HFFc6 (cell line): ENCODE data around the gene PDZRN4. TPM values are rescaled to one million over a fixed set of nuclear protein-coding genes. Genes with fewer than 3 reads are reported as not detected.

Source experiments
- DNase-seq: peaks from one replicate; pipeline ENCODE4 v3.0.0-alpha.2; 2018
- H3K27ac Mint-ChIP-seq: 2 replicates; pipeline ENCODE4 v1.8.0; 2020; ENCODE audit warnings: mild to moderate bottlenecking, mixed read lengths
- H3K27me3 Mint-ChIP-seq: 2 replicates; pipeline ENCODE4 v1.8.0; 2021; ENCODE audit warnings: mild to moderate bottlenecking, moderate library complexity, mixed read lengths; ENCODE audit not compliant: insufficient read depth
- H3K36me3 Mint-ChIP-seq: 2 replicates; pipeline ENCODE4 v1.8.0; 2021; ENCODE audit warnings: low read depth, mixed read lengths
- H3K4me1 Mint-ChIP-seq: 2 replicates; pipeline ENCODE4 v1.8.0; 2020; ENCODE audit warnings: low read depth, mixed read lengths
- H3K4me3 Mint-ChIP-seq: 2 replicates; pipeline ENCODE4 v1.8.0; 2020; ENCODE audit warnings: mild to moderate bottlenecking, moderate library complexity, mixed read lengths
- H3K9me3 Mint-ChIP-seq: 2 replicates; pipeline ENCODE4 v1.8.0; 2020; ENCODE audit warnings: mild to moderate bottlenecking, mixed read lengths
- CTCF ChIP-seq: fragments of 200-600 bp; sonication (generic); IDR thresholded peaks from 2 replicates; pipeline ENCODE4 v1.5.0; 2021; ENCODE audit warnings: antibody characterized with exemption, mild to moderate bottlenecking
- total RNA-seq, 6 experiments: library from RNA; stranded (reverse); fragmentation: NEBNext Ultra II Directional; extraction: Animal tissue kit (Norgen Biotek cat#: 25700); gene quantifications; 2 replicates in 1 of 6; 3 replicates in 5 of 6; pipeline ENCODE4 v1.2.3, GENCODE V29; 2021

The PDZRN4 gene
- total RNA-seq, 6 experiments from 2014 or later = not detected

DNA sequence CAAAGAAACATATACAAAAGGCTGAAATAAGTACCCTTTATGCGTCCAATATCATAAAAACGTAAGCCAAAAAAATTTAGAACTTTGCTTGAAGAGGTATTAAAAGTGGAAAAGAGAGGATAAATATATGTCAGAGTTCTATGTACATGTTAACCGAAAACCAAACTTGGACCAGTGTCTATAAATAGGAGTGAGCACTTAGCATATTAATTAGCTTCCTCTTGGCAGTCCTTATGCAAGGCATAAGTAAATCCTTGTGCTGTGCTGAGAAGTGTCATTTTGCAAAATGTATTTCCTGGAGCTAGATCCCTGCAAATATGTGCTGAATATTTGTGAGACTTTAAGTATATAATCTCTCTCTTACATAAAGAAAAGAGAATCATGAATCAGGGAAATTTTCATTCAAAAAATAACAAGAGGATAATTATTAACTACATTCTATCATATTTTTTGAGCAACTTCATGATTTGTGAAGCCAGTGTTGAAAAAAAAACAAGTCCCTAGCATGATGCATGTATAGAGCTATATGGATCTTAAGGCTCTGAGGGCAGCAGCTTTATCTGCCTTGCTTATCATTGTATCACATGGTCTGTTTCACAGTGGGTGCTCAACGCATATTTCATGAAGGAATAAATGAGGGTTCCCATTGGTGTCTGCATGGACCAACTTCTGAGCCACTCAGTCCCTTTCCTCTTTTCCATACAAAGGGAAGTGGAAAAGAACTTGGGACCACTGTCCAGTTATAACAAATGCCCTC lies 326.1 kb downstream of the PDZRN4 start:
- no peak overlapping the region for H3K4me3 Mint-ChIP-seq

DNA sequence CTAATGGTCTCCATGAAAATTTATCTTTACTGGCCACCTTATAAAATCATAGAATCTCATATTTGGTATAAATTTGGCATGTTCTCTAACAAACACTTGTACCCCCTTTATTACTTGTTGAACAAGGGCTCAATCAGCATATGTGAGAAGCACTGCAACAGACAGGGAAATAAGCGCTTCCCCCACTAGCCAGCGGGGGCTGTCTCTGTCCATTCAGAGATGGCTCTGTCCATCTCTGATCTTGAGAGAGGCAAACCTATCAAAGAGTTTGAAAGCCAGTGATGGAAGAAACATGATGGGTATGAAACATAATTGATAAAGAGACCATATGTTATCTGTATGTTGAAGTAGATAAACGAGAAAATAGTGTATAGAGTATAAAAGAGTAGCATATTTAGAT lies 326.8 kb downstream of the PDZRN4 start:
- Mint-ChIP-seq H3K4me3 (no peak overlapping the region), H3K36me3 (no peaks in the 10 kb centered on the region), H3K4me1 (peaks cover 9% of the 10 kb centered on the region; the same call in 1 of the 2 replicates), H3K9me3 (no peaks in the 10 kb centered on the region), H3K27ac (no peak overlapping the region), H3K27me3 (peaks cover 1% of the 10 kb centered on the region)
- peak; percentile 44 for TF ChIP-seq CTCF
- no peak for DNase-seq

More for the DNA sequence above, 326.1 kb downstream of the PDZRN4 start:
- no peak overlapping the region for H3K27ac Mint-ChIP-seq
- H3K27me3 Mint-ChIP-seq = peaks cover 1% of the 10 kb centered on the region
- no peak for TF ChIP-seq CTCF
- H3K9me3 Mint-ChIP-seq = no peaks in the 10 kb centered on the region
- H3K4me1 Mint-ChIP-seq = peaks cover 1% of the 10 kb centered on the region; the same call in 1 of the 2 replicates
- H3K36me3 Mint-ChIP-seq = no peaks in the 10 kb centered on the region
- DNase-seq = no peak

DNA sequence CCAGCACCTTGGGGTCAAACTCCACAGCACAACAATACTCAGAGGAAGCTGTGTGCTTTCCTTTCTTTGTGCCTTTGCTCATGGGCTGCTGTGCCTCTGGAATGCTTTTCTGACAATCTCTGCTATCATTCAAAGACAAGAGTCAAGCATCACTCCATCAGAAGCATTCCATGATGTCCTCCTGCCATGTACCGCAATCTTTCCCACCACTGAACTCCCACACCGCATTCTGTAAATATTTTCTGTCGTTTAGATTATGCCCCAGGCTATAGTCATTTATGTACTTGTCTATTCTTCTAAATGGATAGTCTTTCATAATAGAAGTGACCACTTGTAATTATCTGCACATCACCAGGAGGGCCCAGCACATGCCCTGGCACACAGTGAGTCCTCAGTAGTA lies 327.8 kb downstream of the PDZRN4 start:
- Mint-ChIP-seq H3K27me3 (peaks cover 1% of the 10 kb centered on the region), H3K9me3 (no peaks in the 10 kb centered on the region), H3K4me3 (no peak overlapping the region), H3K36me3 (no peaks in the 10 kb centered on the region), H3K27ac (no peak overlapping the region), H3K4me1 (peaks cover 13% of the 10 kb centered on the region)
- no peak for TF ChIP-seq CTCF
- no peak for DNase-seq

DNA sequence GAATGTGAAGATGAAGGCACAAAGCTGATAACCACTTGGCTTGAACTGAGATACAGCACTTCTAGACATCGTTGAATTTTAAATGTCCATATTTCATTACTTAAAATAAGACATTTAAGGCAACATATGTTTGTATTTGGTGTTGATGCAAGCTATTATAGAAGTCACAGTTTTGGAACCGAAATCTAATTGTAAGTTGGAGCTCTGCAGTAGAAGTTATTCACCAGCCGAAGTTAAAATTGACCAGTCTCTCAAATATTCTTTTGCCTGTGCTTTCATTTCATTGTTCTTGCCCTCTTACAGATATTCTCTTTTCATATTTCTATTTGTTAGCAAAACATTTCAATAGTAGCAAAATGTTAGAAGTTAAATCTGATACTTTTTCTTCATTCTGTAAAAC lies 332.7 kb downstream of the PDZRN4 start:
- DNase-seq = no peak
- no peaks in the 10 kb centered on the region for H3K36me3 Mint-ChIP-seq
- H3K27ac Mint-ChIP-seq = peak overlapping the region; percentile 59
- TF ChIP-seq CTCF = no peak
- H3K27me3 Mint-ChIP-seq = peaks cover 1% of the 10 kb centered on the region; the same call in 1 of the 2 replicates
- H3K4me1 Mint-ChIP-seq = peaks cover 34% of the 10 kb centered on the region
- H3K9me3 Mint-ChIP-seq = no peaks in the 10 kb centered on the region
- no peak overlapping the region; the same call in 1 of the 2 replicates for H3K4me3 Mint-ChIP-seq

DNA sequence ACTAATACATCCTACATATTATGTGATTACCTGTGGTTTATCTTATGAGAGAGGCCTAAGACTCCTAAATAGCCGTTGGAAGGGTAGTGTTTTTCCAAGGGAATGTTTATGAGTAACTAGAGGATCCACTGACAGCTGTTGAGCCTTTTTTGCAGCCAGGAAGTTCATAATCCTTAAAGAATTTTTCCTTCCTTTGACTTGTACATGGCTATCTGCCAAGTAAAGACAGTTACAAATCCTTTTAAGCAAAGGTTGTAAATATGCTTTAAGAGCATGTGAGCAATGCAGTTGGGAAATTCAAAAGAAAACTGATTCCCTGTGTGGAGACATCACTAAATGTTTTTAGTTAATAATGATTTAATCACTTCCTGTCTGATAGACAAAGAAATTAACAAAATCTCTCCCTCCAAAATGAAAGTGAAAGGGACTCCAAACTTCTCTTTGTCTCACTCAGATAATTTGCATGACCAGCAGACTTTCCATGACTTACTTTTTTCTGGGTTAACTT lies 333.8 kb downstream of the PDZRN4 start:
- H3K4me3 Mint-ChIP-seq = peak overlapping the region; percentile 71
- H3K27ac Mint-ChIP-seq = peak overlapping the region; percentile 73
- peak; percentile 88 for DNase-seq
- no peaks in the 10 kb centered on the region for H3K9me3 Mint-ChIP-seq
- H3K4me1 Mint-ChIP-seq = peaks cover 39% of the 10 kb centered on the region
- no peaks in the 10 kb centered on the region for H3K36me3 Mint-ChIP-seq
- H3K27me3 Mint-ChIP-seq = no peaks in the 10 kb centered on the region
- TF ChIP-seq CTCF = no peak
